Measurements from ENCODE around the gene EXD3.

Gene EXD3

GRCh38 chr9:137353223-137354152, 69.5 kb downstream of the EXD3 start:
- no peak overlapping the region for H3K27ac ChIP-seq (replicated peaks)
- no peak for DNase-seq (ENCODE audit: low read depth in 1 of 2, low spot score in 1 of 2)
- H3K4me3 ChIP-seq (replicated peaks; ENCODE audit: insufficient read depth, low read length): no peak overlapping the region
- H3K27me3 ChIP-seq (ENCODE audit: insufficient read depth, poor library complexity, severe bottlenecking): no peaks in the 10 kb centered on the region
- TF ChIP-seq GABPA (IDR thresholded peaks at IDR 0.05; ENCODE audit: low read depth): no peak
- no peak for TF ChIP-seq POLR2AphosphoS5 (IDR thresholded peaks at IDR 0.05; ENCODE audit: low read depth)
- TF ChIP-seq, protein P1, sequence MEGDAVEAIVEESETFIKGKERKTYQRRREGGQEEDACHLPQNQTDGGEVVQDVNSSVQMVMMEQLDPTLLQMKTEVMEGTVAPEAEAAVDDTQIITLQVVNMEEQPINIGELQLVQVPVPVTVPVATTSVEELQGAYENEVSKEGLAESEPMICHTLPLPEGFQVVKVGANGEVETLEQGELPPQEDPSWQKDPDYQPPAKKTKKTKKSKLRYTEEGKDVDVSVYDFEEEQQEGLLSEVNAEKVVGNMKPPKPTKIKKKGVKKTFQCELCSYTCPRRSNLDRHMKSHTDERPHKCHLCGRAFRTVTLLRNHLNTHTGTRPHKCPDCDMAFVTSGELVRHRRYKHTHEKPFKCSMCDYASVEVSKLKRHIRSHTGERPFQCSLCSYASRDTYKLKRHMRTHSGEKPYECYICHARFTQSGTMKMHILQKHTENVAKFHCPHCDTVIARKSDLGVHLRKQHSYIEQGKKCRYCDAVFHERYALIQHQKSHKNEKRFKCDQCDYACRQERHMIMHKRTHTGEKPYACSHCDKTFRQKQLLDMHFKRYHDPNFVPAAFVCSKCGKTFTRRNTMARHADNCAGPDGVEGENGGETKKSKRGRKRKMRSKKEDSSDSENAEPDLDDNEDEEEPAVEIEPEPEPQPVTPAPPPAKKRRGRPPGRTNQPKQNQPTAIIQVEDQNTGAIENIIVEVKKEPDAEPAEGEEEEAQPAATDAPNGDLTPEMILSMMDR (IDR thresholded peaks at IDR 0.05; ENCODE audit: insufficient read depth, low read length): no peak
- TF ChIP-seq SPI1 (IDR thresholded peaks at IDR 0.05; ENCODE audit: borderline replicate concordance, low read depth): no peak
- no peak for TF ChIP-seq REST (IDR thresholded peaks at IDR 0.05; ENCODE audit: insufficient replicate concordance, low read depth)

GRCh38 chr9:137352511-137353222, 70.3 kb downstream of the EXD3 start:
- DNase-seq (ENCODE audit: low read depth in 1 of 2, low spot score in 1 of 2): no peak
- TF ChIP-seq REST (IDR thresholded peaks at IDR 0.05; ENCODE audit: insufficient replicate concordance, low read depth) (no peak), GABPA (IDR thresholded peaks at IDR 0.05; ENCODE audit: low read depth) (no peak), SPI1 (IDR thresholded peaks at IDR 0.05; ENCODE audit: borderline replicate concordance, low read depth) (no peak)
- Histone ChIP-seq H3K27ac (replicated peaks) (no peak overlapping the region), H3K4me3 (replicated peaks; ENCODE audit: insufficient read depth, low read length) (no peak overlapping the region), H3K27me3 (ENCODE audit: insufficient read depth, poor library complexity, severe bottlenecking) (no peaks in the 10 kb centered on the region)

GRCh38 chr9:137351781-137352501, 71.0 kb downstream of the EXD3 start:
- Histone ChIP-seq H3K4me3 (replicated peaks; ENCODE audit: insufficient read depth, low read length) (no peak overlapping the region), H3K27me3 (ENCODE audit: insufficient read depth, poor library complexity, severe bottlenecking) (no peaks in the 10 kb centered on the region), H3K27ac (replicated peaks) (no peak overlapping the region)
- no peak for DNase-seq (ENCODE audit: low read depth in 1 of 2, low spot score in 1 of 2)
- TF ChIP-seq GABPA (IDR thresholded peaks at IDR 0.05; ENCODE audit: low read depth) (no peak), POLR2AphosphoS5 (IDR thresholded peaks at IDR 0.05; ENCODE audit: low read depth) (no peak), REST (IDR thresholded peaks at IDR 0.05; ENCODE audit: insufficient replicate concordance, low read depth) (no peak), SPI1 (IDR thresholded peaks at IDR 0.05; ENCODE audit: borderline replicate concordance, low read depth) (no peak)
- TF ChIP-seq, protein P1 (IDR thresholded peaks at IDR 0.05; ENCODE audit: insufficient read depth, low read length): no peak

Measured in HL-60 (cell line).